ENCODE data around the gene NBAS.

NBAS gene

DNA sequence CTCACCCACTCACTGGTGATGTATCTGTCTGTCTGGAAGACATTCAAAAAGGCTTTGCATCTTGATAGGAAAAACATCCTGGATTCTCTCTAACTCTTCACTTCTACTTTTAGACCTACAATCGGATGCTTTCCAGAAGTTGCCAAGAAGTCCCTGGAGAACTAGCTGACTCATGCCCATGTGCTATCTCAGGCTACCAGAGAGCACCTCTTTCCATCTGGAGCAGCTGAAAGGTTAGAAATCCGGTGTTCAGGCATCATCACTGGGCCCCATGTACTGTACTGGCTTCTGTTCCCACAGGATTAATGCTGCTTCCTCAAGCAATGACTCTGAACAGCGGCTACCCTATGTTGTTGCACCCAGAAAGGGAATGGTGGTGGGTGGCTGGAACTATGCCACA, 259.0 kb downstream of the NBAS start:
- Histone ChIP-seq H3K9me3 (ENCODE audit: severe bottlenecking) (no peaks in the 10 kb centered on the region), H3K36me3 (ENCODE audit: low read depth) (peaks cover 8% of the 10 kb centered on the region), H3K27me3 (ENCODE audit: insufficient read depth, poor library complexity, severe bottlenecking) (no peaks in the 10 kb centered on the region), H3K4me3 (ENCODE audit: severe bottlenecking) (no peak overlapping the region), H3K27ac (ENCODE audit: poor library complexity, severe bottlenecking) (no peak overlapping the region), H3K4me1 (ENCODE audit: insufficient read depth, poor library complexity, severe bottlenecking) (peaks cover 8% of the 10 kb centered on the region)
- DNase-seq (ENCODE audit: low spot score) (no peak), ATAC-seq (ENCODE audit: low read depth) (no peak)
- TF ChIP-seq, protein P1, sequence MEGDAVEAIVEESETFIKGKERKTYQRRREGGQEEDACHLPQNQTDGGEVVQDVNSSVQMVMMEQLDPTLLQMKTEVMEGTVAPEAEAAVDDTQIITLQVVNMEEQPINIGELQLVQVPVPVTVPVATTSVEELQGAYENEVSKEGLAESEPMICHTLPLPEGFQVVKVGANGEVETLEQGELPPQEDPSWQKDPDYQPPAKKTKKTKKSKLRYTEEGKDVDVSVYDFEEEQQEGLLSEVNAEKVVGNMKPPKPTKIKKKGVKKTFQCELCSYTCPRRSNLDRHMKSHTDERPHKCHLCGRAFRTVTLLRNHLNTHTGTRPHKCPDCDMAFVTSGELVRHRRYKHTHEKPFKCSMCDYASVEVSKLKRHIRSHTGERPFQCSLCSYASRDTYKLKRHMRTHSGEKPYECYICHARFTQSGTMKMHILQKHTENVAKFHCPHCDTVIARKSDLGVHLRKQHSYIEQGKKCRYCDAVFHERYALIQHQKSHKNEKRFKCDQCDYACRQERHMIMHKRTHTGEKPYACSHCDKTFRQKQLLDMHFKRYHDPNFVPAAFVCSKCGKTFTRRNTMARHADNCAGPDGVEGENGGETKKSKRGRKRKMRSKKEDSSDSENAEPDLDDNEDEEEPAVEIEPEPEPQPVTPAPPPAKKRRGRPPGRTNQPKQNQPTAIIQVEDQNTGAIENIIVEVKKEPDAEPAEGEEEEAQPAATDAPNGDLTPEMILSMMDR (IDR thresholded peaks at IDR 0.05; ENCODE audit: poor library complexity, severe bottlenecking): no peak

DNA sequence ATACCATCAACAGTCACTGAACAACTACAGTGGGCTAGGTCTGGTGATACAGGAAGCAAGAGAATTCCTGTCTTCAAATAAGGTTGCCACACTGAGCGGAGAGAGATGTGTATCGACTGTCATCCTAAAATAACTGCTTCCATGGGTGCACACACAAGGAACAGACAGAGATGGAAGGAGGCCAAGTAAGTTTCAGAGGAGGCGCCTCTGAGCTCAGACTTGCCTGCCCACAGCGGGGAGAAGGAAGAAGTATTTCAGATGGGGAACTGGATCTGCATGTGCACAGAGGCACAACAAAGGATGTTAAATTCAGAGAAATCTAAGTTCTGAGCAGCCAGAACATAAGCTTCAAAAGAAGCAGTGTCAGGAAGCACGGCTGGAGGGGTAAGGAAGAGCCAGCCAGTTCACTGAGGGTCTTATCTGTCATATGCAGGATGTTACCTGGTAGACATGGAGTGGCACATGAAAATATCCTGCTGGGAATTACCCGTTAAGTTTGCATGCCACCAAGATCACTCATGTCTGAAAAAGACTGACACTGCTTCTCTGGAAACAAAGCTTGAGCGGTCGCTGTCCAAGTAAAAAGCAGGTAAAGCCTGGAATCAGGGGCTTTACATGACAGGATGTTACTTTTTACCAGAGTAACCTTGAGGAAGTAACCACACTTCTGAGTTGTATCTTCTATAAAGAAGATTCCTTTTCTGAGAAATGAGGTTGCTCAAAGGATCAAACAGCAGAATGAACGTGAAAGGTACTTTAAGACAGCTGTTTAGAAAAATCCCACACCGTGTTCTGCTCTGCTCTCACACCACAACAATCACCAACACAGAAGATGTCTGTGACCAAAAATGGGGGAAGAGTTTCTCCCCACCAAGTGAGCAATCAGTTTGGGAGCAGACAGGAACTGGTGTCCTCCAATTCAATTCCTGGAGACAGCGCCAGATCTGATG, 260.2 kb downstream of the NBAS start:
- TF ChIP-seq, protein P1 (IDR thresholded peaks at IDR 0.05; ENCODE audit: poor library complexity, severe bottlenecking): no peak
- H3K4me1 ChIP-seq (ENCODE audit: insufficient read depth, poor library complexity, severe bottlenecking): peaks cover 8% of the 10 kb centered on the region
- H3K9me3 ChIP-seq (ENCODE audit: severe bottlenecking): no peaks in the 10 kb centered on the region
- no peak overlapping the region for H3K27ac ChIP-seq (ENCODE audit: poor library complexity, severe bottlenecking)
- DNase-seq (ENCODE audit: low spot score): no peak
- no peak overlapping the region for H3K4me3 ChIP-seq (ENCODE audit: severe bottlenecking)
- peaks cover 8% of the 10 kb centered on the region; the same call in 1 of the 2 replicates for H3K36me3 ChIP-seq (ENCODE audit: low read depth)
- ATAC-seq (ENCODE audit: low read depth): no peak
- H3K27me3 ChIP-seq (ENCODE audit: insufficient read depth, poor library complexity, severe bottlenecking): no peaks in the 10 kb centered on the region

DNA sequence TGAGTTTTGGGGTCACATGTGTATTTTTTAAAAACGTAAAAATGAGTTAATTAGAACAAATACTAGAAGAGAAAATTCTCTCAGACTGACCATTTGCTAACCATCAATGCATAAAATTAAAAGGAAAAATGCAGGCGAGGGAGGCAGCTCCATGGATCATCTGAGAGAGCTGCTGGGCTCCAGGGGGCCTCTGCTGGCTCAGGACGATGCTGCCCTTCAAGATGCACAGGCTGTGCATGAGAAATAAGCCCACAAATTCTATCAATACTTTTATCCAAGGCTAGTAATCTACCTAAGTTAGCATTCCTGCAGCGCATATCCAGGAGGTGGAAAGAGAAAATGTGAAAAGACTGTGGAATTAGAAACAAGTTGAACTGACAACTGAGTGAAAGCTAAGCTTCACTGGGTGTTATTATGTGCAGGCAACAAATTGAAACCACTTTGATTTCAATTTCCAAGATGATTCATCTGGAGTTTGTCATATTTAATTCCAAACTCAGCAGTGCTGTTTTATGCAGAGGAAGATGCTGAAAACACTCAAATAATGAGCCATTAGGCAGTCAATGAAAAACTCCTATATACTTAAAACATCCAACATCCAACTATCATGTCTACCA, 261.1 kb downstream of the NBAS start:
- H3K4me3 ChIP-seq (ENCODE audit: severe bottlenecking): no peak overlapping the region
- no peak for DNase-seq (ENCODE audit: low spot score)
- no peaks in the 10 kb centered on the region for H3K27me3 ChIP-seq (ENCODE audit: insufficient read depth, poor library complexity, severe bottlenecking)
- no peak overlapping the region for H3K27ac ChIP-seq (ENCODE audit: poor library complexity, severe bottlenecking)
- H3K4me1 ChIP-seq (ENCODE audit: insufficient read depth, poor library complexity, severe bottlenecking): peaks cover 8% of the 10 kb centered on the region
- H3K36me3 ChIP-seq (ENCODE audit: low read depth): peaks cover 8% of the 10 kb centered on the region; the same call in 1 of the 2 replicates
- TF ChIP-seq, protein P1 (IDR thresholded peaks at IDR 0.05; ENCODE audit: poor library complexity, severe bottlenecking): no peak
- H3K9me3 ChIP-seq (ENCODE audit: severe bottlenecking): no peaks in the 10 kb centered on the region
- ATAC-seq (ENCODE audit: low read depth): no peak

DNA sequence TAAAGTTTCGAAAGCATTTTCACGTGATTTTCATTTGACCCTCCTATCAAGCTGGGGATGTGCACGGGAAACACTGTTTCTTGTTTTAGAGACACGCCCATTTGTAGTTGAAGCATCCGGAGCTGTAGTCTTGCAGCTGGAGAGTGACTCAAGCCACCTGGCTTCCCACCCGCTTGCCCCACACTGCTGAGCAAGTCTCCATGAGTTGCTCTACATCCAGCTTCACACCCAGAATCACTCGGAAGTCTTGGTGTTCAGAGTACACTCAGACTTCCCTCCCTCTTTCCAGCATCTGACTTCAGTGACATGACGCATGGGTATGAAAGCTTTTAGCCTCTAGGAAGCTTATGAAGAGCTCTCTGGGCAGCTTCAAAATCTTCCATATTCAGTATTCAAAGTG, 262.4 kb downstream of the NBAS start:
- ATAC-seq (ENCODE audit: low read depth) (peak; percentile 79), DNase-seq (ENCODE audit: low spot score) (no peak)
- Histone ChIP-seq H3K9me3 (ENCODE audit: severe bottlenecking) (no peaks in the 10 kb centered on the region), H3K27me3 (ENCODE audit: insufficient read depth, poor library complexity, severe bottlenecking) (no peaks in the 10 kb centered on the region), H3K36me3 (ENCODE audit: low read depth) (peaks cover 8% of the 10 kb centered on the region; the same call in 1 of the 2 replicates), H3K27ac (ENCODE audit: poor library complexity, severe bottlenecking) (no peak overlapping the region), H3K4me3 (ENCODE audit: severe bottlenecking) (no peak overlapping the region), H3K4me1 (ENCODE audit: insufficient read depth, poor library complexity, severe bottlenecking) (peaks cover 8% of the 10 kb centered on the region)
- TF ChIP-seq, protein P1 (IDR thresholded peaks at IDR 0.05; ENCODE audit: poor library complexity, severe bottlenecking): no peak
